Endodermal cell (in vitro differentiated cells): Measurements from ENCODE around the gene TMEM200A. TPM values are rescaled to one million over a fixed set of nuclear protein-coding genes. Genes with fewer than 3 reads are reported as not detected.

ENCODE experiments used
- DNase-seq: peaks from one replicate; pipeline ENCODE4 v3.0.0-alpha.2; 2017
- H3K27ac ChIP-seq: 2 replicates; pipeline ENCODE4 v1.5.1; 2013; ENCODE audit warnings: mild to moderate bottlenecking, low read depth, low read length, moderate library complexity
- H3K27me3 ChIP-seq: 2 replicates; pipeline ENCODE4 v1.6.1; 2013; ENCODE audit warnings: mild to moderate bottlenecking, low read length, moderate library complexity; ENCODE audit not compliant: insufficient read depth, control insufficient read depth, poor library complexity, severe bottlenecking
- H3K36me3 ChIP-seq: 2 replicates; pipeline ENCODE4 v1.7.0; 2013; ENCODE audit warnings: mild to moderate bottlenecking, low read length, moderate library complexity; ENCODE audit not compliant: control insufficient read depth, insufficient read depth
- H3K4me1 ChIP-seq: one replicate; pipeline ENCODE4 v1.7.0; 2013; ENCODE audit warnings: low read length; ENCODE audit not compliant: control insufficient read depth, insufficient read depth
- H3K4me3 ChIP-seq: 2 replicates; pipeline ENCODE4 v1.5.1; 2013; ENCODE audit warnings: mild to moderate bottlenecking, low read length, moderate library complexity
- H3K9ac ChIP-seq: 2 replicates; pipeline ENCODE4 v1.6.1; 2013; ENCODE audit warnings: mild to moderate bottlenecking, low read length, moderate library complexity; ENCODE audit not compliant: poor library complexity, severe bottlenecking; ENCODE audit errors: extremely low read depth
- H3K9me3 ChIP-seq: 2 replicates; pipeline ENCODE4 v1.6.1; 2013; ENCODE audit warnings: mild to moderate bottlenecking, low read length, moderate library complexity; ENCODE audit not compliant: control insufficient read depth
- H3K27ac Mint-ChIP-seq: 2 replicates; pipeline ENCODE4 v1.8.0; 2020; ENCODE audit warnings: mixed read lengths
- H3K27me3 Mint-ChIP-seq: 2 replicates; pipeline ENCODE4 v1.8.0; 2021; ENCODE audit warnings: mild to moderate bottlenecking, mixed read lengths; ENCODE audit not compliant: insufficient read depth
- H3K36me3 Mint-ChIP-seq: 2 replicates; pipeline ENCODE4 v1.8.0; 2020; ENCODE audit warnings: low read depth, mixed read lengths
- H3K4me1 Mint-ChIP-seq: 2 replicates; pipeline ENCODE4 v1.8.0; 2020; ENCODE audit warnings: mixed read lengths
- H3K4me3 Mint-ChIP-seq: 2 replicates; pipeline ENCODE4 v1.8.0; 2020; ENCODE audit warnings: mild to moderate bottlenecking, moderate library complexity, mixed read lengths
- H3K9me3 Mint-ChIP-seq: 2 replicates; pipeline ENCODE4 v1.8.0; 2020; ENCODE audit warnings: mild to moderate bottlenecking, mixed read lengths
- WGBS, 2 experiments: methylation state at CpG; one replicate each; pipeline versions ENCODE4 v1.1.5 to v1.1.7; 2013; ENCODE audit warnings: missing lambda C conversion rate in 2 of 2, mixed read lengths in 1 of 2; ENCODE audit not compliant: insufficient coverage in 1 of 2, insufficient read length in 1 of 2; 5-methylcytosine and 5-hydroxymethylcytosine counted together
- total RNA-seq, 2 donors: library from RNA; stranded (reverse); fragmentation: NEBNext Ultra II Directional in 1 of 2; extraction: Animal tissue kit (Norgen Biotek cat#: 25700) in 1 of 2; gene quantifications; 2 replicates in 1 of 2; 3 replicates in 1 of 2; pipeline ENCODE4 v1.2.1, GENCODE V29; 2021
- TF ChIP-seq, protein P1 (sequence below): fragments of 200-600 bp; sonication (generic); conservative IDR thresholded peaks from 2 replicates; pipeline ENCODE4 v1.5.0; 2021; ENCODE audit warnings: antibody characterized with exemption, mild to moderate bottlenecking

Gene TMEM200A
- total RNA-seq, 2 donors from 2014 or later, result 6.4 to 7.6 TPM

DNA sequence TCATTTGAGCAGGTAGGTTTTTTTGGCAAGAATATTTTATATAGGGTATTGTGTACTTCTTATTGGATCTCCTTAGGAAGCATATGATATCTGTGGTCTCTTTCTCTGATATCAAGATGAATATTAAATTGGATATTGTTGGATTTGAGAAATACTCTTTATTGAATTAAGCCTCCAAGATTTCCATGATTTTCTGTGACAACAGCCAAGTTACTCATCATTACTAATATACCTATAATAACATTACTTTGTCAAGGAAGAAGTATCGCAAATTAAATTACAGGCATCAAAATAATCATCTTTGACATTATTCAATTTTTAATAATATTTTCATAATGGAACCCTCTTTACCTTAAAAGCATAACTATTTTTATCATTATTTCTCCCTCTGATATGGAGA is 86.5 kb downstream of the TMEM200A start:
- H3K9ac ChIP-seq, result no peak overlapping the region
- no peaks in the 10 kb centered on the region for H3K36me3 Mint-ChIP-seq
- no peak for DNase-seq
- no peaks in the 10 kb centered on the region for H3K27me3 Mint-ChIP-seq
- H3K27ac ChIP-seq, result no peak overlapping the region
- H3K27me3 ChIP-seq, result no peaks in the 10 kb centered on the region
- no peak overlapping the region for H3K27ac Mint-ChIP-seq
- H3K9me3 Mint-ChIP-seq, result no peaks in the 10 kb centered on the region
- TF ChIP-seq, protein P1, sequence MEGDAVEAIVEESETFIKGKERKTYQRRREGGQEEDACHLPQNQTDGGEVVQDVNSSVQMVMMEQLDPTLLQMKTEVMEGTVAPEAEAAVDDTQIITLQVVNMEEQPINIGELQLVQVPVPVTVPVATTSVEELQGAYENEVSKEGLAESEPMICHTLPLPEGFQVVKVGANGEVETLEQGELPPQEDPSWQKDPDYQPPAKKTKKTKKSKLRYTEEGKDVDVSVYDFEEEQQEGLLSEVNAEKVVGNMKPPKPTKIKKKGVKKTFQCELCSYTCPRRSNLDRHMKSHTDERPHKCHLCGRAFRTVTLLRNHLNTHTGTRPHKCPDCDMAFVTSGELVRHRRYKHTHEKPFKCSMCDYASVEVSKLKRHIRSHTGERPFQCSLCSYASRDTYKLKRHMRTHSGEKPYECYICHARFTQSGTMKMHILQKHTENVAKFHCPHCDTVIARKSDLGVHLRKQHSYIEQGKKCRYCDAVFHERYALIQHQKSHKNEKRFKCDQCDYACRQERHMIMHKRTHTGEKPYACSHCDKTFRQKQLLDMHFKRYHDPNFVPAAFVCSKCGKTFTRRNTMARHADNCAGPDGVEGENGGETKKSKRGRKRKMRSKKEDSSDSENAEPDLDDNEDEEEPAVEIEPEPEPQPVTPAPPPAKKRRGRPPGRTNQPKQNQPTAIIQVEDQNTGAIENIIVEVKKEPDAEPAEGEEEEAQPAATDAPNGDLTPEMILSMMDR, result no peak
- H3K4me1 Mint-ChIP-seq, result peaks cover 3% of the 10 kb centered on the region
- peaks cover 5% of the 10 kb centered on the region for H3K4me1 ChIP-seq
- no peak overlapping the region for H3K4me3 Mint-ChIP-seq
- no peaks in the 10 kb centered on the region for H3K36me3 ChIP-seq
- no peaks in the 10 kb centered on the region for H3K9me3 ChIP-seq
- WGBS, 2 experiments, result 86% methylated on average over 1 of the region's 1 CpG; no CpG with 5 or more reads in 1 of the 2 experiments
- H3K4me3 ChIP-seq, result no peak overlapping the region

DNA sequence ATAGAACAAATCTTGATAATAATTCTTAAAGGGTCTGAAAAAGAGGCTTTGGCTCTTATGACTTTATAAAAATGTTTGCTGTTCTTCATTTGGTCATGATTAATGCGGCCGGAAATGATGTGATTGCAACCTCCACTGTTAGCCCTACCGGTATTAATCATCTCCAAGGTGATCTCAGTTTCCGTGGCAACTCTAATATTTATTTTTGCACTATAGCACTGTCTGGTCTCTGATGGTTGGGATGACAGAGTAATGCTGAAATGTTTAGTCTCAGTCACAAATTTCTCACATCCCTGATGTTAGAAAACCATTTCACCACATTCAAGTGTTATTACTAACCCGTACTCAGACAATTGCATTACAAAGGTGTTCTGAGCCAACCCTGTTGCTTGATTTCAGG is 87.4 kb downstream of the TMEM200A start:
- DNase-seq, result no peak
- no peaks in the 10 kb centered on the region for H3K36me3 Mint-ChIP-seq
- H3K4me1 Mint-ChIP-seq, result peaks cover 3% of the 10 kb centered on the region
- no peaks in the 10 kb centered on the region for H3K9me3 ChIP-seq
- H3K27ac ChIP-seq, result no peak overlapping the region
- H3K27me3 ChIP-seq, result no peaks in the 10 kb centered on the region
- WGBS, 2 experiments, result 94 to 97% methylated on average over 3 to 5 of the region's 5 CpGs
- H3K4me3 Mint-ChIP-seq, result no peak overlapping the region
- H3K36me3 ChIP-seq, result no peaks in the 10 kb centered on the region
- no peak overlapping the region for H3K4me3 ChIP-seq
- no peaks in the 10 kb centered on the region for H3K27me3 Mint-ChIP-seq
- TF ChIP-seq, protein P1, result no peak
- H3K4me1 ChIP-seq, result peaks cover 5% of the 10 kb centered on the region
- H3K27ac Mint-ChIP-seq, result no peak overlapping the region
- H3K9me3 Mint-ChIP-seq, result no peaks in the 10 kb centered on the region
- H3K9ac ChIP-seq, result no peak overlapping the region

DNA sequence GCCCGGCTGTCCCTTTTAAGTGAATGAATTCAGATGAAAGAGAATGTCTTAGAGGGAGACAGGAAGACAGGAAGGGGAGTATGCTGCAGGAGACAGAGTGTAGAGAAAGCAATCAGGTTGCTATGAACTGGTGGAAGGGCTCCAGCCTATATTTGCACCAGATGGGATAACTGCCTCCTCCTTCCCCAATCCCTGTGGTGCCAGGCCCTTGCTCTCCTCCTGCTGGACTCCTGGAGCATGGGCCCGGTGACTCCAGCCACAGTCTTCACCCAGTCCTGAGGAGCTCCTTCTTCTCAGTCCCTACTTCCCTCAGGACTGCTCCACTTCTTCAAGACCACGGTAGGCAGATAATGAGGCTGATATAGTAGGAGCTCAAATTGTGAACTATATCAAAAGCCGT is 91.8 kb downstream of the TMEM200A start:
- Mint-ChIP-seq H3K36me3 (no peaks in the 10 kb centered on the region), H3K9me3 (no peaks in the 10 kb centered on the region), H3K4me3 (no peak overlapping the region), H3K27ac (no peak overlapping the region), H3K27me3 (peaks cover 2% of the 10 kb centered on the region), H3K4me1 (peaks cover 3% of the 10 kb centered on the region)
- H3K27me3 ChIP-seq, result no peaks in the 10 kb centered on the region
- H3K9ac ChIP-seq, result no peak overlapping the region
- DNase-seq, result peak; percentile 64
- 91 to 95% methylated on average over 2 to 3 of the region's 4 CpGs for WGBS, 2 experiments
- TF ChIP-seq, protein P1, result peak; percentile 59
- H3K27ac ChIP-seq, result no peak overlapping the region
- H3K9me3 ChIP-seq, result no peaks in the 10 kb centered on the region
- peaks cover 5% of the 10 kb centered on the region for H3K4me1 ChIP-seq
- no peaks in the 10 kb centered on the region for H3K36me3 ChIP-seq
- no peak overlapping the region for H3K4me3 ChIP-seq
